ENCODE data around the gene KXD1. TPM values are rescaled to one million over a fixed set of nuclear protein-coding genes. Genes with fewer than 3 reads are reported as not detected.

Gene KXD1
- total RNA-seq, 1 donor from 2014 or later: 63.4 TPM

DNA sequence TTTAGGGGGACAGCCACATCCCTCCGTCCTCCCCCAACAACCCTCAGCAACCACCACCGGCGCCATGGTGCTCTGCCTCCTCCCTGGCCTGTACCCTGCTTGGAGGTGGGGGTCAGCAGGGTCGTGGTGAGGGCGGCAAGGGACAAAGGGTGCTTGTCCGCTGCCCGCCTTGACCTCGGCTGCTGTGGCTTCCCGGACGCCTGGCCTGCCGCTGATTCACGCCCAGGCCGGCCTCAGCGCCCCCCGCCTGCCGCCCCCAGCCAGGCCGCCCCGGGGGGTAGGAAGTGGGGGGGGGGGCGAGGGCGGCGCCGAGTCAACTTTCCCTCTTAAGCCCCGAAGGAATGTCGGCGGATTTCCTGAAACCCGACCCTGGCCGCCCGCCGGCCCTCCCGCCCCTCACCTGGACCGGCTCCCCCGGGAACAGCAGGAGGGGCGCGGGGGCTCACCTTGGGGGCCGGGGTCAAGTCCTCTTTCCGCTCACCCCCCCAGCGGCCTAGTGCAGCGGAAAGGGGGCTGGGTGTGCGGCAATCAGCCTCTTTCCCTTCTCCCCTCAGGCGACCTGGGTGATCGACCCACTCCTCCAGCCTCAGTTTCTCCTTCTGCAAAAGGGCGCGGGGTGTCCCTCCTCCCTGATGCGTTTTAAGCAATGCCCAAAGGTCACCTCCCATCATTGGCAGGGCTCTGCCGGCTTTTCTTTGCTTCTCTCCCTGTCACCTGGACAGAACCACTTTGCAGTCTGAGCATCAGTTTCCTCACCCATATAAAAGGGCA, 53.1 kb downstream of the KXD1 start:
- Mint-ChIP-seq H3K9me3 (ENCODE audit: low read depth) (no peaks in the 10 kb centered on the region), H3K27me3 (ENCODE audit: low read depth) (peaks cover 50% of the 10 kb centered on the region), H3K36me3 (ENCODE audit: low read depth) (peaks cover 3% of the 10 kb centered on the region), H3K4me3 (ENCODE audit: unreplicated experiment) (peak overlapping the region; percentile 25), H3K4me1 (ENCODE audit: low read depth) (peaks cover 23% of the 10 kb centered on the region), H3K27ac (ENCODE audit: unreplicated experiment) (no peak overlapping the region)
- no peak for DNase-seq (ENCODE audit: low spot score)
- TF ChIP-seq, protein P1, sequence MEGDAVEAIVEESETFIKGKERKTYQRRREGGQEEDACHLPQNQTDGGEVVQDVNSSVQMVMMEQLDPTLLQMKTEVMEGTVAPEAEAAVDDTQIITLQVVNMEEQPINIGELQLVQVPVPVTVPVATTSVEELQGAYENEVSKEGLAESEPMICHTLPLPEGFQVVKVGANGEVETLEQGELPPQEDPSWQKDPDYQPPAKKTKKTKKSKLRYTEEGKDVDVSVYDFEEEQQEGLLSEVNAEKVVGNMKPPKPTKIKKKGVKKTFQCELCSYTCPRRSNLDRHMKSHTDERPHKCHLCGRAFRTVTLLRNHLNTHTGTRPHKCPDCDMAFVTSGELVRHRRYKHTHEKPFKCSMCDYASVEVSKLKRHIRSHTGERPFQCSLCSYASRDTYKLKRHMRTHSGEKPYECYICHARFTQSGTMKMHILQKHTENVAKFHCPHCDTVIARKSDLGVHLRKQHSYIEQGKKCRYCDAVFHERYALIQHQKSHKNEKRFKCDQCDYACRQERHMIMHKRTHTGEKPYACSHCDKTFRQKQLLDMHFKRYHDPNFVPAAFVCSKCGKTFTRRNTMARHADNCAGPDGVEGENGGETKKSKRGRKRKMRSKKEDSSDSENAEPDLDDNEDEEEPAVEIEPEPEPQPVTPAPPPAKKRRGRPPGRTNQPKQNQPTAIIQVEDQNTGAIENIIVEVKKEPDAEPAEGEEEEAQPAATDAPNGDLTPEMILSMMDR (IDR thresholded peaks at IDR 0.05): no peak

DNA sequence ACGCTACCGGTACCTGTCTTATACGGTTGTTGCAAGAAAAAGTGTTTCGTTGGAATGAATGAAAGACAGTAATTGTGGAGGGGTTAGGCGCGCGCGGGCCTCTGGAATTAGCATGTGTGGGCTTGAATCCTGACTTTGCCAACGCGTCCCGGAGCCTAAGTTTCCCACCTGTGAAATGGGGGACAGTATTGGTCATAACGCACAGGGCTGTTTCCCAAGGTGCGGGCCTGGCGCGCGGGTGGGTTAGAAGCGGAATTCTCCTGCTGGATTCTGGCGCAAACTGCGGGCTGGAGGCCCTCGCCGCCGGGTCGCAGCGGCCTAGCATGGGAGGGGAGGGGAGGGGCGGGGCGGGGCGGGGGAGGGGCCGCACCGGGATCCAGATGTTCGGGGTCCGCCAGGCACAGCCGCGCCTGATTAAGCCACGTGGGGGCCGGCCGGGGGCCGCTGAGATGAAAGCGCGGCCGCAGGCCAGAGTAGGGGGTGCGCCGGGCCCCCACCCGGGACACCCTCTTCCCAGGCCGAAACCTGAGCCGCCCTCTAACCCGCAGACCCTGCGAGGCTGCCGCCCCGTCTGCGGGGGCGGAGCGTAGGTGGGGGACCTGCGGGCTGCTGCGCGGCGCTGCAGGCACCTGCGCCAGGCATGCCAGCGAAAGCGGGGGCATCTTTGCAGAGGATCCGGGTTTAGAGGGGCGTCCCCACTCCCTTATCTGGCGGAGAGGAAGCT, 53.8 kb downstream of the KXD1 start:
- no peaks in the 10 kb centered on the region for H3K9me3 Mint-ChIP-seq (ENCODE audit: low read depth)
- no peak overlapping the region for H3K27ac Mint-ChIP-seq (ENCODE audit: unreplicated experiment)
- peaks cover 3% of the 10 kb centered on the region for H3K36me3 Mint-ChIP-seq (ENCODE audit: low read depth)
- peak overlapping the region; percentile 25 for H3K4me3 Mint-ChIP-seq (ENCODE audit: unreplicated experiment)
- TF ChIP-seq, protein P1 (IDR thresholded peaks at IDR 0.05): no peak
- no peak for DNase-seq (ENCODE audit: low spot score)
- peaks cover 23% of the 10 kb centered on the region for H3K4me1 Mint-ChIP-seq (ENCODE audit: low read depth)
- H3K27me3 Mint-ChIP-seq (ENCODE audit: low read depth): peaks cover 50% of the 10 kb centered on the region

DNA sequence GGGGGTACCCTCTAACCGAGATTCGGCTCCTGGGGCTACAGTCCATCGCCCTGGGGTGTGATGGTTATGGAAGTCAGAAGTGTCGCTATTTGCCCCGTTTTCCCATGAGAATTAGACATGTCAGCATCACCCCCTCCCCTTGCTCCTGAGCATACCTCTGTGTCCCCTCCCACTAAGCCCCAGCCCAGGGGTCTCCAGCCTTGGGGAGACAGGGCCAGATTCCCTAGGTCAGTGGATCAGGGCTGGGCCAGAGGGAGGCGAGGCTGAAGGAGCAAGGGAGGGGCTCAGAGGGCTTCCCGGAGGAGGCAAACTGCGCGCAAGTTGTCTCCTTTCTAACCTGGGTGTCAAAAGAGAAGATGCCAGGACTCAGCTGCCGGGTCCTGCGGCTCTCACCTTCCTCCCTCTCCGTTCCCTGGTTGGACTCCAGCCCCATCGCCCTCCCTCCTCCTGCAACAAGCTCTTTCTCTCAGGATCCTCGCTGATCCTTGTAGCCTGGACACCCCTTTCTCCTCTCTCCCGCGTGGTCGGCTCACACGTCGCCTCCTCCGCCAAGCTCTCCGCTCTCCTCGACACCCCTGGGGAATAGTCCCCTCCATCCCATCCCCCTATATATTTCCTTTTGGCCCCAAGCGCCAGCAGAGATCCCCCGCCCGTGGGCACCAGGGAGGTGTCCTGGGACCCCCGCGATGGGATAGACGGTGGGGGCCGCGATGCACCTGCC, 54.5 kb downstream of the KXD1 start:
- Mint-ChIP-seq H3K36me3 (ENCODE audit: low read depth) (peaks cover 3% of the 10 kb centered on the region), H3K27ac (ENCODE audit: unreplicated experiment) (no peak overlapping the region), H3K9me3 (ENCODE audit: low read depth) (no peaks in the 10 kb centered on the region), H3K27me3 (ENCODE audit: low read depth) (peaks cover 49% of the 10 kb centered on the region), H3K4me1 (ENCODE audit: low read depth) (peaks cover 21% of the 10 kb centered on the region), H3K4me3 (ENCODE audit: unreplicated experiment) (peak overlapping the region; percentile 73)
- TF ChIP-seq, protein P1 (IDR thresholded peaks at IDR 0.05): no peak
- no peak for DNase-seq (ENCODE audit: low spot score)

DNA sequence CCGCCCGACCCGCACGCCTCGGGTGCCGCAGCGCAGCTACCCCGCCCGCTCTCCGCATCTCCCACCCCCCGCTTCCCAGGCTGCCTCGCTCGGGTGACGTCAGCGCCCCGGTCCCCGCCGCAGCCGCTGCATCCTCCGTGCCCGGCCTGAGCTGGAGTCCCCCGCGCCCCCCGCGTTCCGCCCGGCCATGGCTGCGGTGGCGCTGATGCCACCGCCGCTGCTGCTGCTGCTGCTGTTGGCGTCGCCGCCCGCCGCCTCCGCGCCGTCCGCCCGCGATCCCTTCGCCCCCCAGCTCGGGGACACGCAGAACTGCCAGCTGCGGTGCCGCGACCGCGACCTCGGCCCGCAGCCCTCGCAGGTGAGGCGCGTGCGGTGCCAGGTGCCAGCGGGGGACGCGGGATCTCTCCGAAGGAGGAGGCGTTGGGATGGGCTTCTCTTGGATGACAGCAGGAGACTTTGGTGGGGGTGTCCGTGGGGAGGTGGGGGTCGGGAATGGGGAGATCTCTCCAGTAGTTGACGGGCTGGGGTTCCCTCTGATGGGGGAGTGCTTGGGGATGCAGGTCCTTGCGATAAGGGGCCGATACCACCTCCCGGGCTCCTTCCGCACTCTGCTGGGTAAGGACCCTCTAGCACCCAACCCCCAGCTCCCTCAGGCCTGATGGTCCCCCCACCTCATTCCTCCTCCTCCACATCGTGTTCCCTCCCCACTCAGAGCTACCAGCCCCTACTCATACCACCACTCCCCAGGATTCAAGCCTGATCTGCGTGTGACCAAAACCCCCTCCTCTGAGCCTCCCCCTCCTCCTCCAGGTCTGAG, 55.3 kb downstream of the KXD1 start, which contains the start of gene TMEM59L:
TSS of gene TMEM59L (plus strand) at position 99 of the 817 bp plus-strand sequence. CDS start at position 188, 89 bp downstream.
- Mint-ChIP-seq H3K9me3 (ENCODE audit: low read depth) (no peaks in the 10 kb centered on the region), H3K27ac (ENCODE audit: unreplicated experiment) (no peak within 1 kb of the TSS), H3K4me1 (ENCODE audit: low read depth) (peaks cover 17% of the 10 kb centered on the region), H3K36me3 (ENCODE audit: low read depth) (peaks cover 3% of the 10 kb centered on the region), H3K27me3 (ENCODE audit: low read depth) (peaks cover 47% of the 10 kb centered on the region), H3K4me3 (ENCODE audit: unreplicated experiment) (peak within 1 kb of the TSS; percentile 73)
- no peak for DNase-seq (ENCODE audit: low spot score)
- TF ChIP-seq, protein P1 (IDR thresholded peaks at IDR 0.05): no peak
